ENCODE results near the gene CSGALNACT2.

DNA sequence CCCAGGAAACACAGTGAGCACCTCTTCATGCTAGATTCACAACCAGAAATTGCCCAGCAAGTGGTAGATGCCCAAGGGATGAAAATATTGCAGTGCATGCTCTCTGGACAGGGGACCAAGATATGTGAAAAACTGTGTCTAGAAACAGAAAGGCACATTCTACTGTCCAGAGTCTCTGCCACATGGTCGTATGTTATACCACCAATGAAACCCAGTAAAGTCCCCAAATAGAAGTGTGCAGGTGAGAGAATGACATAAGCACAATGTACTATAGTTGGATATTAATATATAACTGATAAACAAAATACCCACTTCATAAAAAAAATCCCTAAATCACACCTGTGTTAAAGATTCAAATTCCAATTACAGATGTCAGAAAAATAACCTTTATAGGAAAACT is 84.8 kb downstream of the CSGALNACT2 start:
- TF ChIP-seq CTCF (IDR thresholded peaks at IDR 0.05; ENCODE audit: poor library complexity) (no peak), EZH2 (IDR thresholded peaks at IDR 0.05; ENCODE audit: borderline replicate concordance) (no peak)
